ENCODE measurements around the gene ZNF132.
"Not testable (repeated sequence)": the region's sequence is repeated elsewhere in the genome, so short reads cannot be mapped to it uniquely, and the experiment has no call there.

ZNF132 gene

GRCh38 chr19:58406818-58407657, 32.9 kb downstream of the ZNF132 start:
- no peak for DNase-seq (ENCODE audit: low read depth)

DNA sequence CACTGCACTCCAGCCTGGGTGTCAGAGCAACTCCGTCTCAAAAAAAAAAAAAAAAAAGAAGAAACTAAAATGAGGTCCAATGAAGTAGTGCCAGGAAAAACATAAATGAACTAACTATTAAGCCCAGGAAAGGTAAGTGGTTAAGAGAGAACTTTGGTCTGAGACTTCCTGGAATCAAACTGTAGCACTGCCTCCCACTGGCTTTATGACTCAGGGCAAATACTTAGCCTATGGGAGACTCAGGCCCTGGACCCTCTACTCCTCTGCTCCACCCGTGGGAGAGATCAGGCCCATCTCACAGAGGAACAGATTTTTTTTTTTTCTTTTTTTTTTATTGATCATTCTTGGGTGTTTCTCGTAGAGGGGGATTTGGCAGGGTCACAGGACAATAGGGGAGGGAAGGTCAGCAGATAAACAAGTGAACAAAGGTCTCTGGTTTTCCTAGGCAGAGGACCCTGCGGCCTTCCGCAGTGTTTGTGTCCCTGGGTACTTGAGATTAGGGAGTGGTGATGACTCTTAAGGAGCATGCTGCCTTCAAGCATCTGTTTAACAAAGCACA, 36.0 kb downstream of the ZNF132 start:
- not testable (repeated sequence) for DNase-seq (ENCODE audit: low read depth)

GRCh38 chr19:58401840-58402421, 38.0 kb downstream of the ZNF132 start:
- DNase-seq (ENCODE audit: low read depth) = no peak

GRCh38 chr19:58400916-58401839, 38.8 kb downstream of the ZNF132 start:
- peak; percentile 96 for DNase-seq (ENCODE audit: low read depth)

GRCh38 chr19:58400316-58400915, 39.5 kb downstream of the ZNF132 start:
- DNase-seq (ENCODE audit: low read depth) = no peak

DNA sequence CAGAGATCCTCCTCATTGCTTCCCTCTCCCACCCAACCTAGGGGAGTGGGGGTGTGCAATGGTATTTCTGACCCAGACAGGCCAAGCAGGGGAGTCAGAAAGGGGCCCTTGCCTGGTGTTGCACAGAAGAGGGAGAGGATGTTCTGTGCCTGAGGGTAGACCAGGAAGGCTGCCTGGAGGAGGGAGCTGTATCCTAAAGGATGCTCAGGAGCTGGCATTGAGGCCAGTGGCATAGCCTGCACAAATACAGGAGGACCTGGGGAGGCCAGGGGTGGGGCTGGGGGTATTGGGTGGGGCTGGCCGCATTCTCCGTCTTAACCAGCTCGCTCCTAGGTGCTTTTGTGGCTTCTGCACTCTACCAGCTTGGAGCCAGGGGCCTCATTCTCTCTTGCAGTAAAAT, 40.0 kb downstream of the ZNF132 start:
- DNase-seq (ENCODE audit: low read depth) = no peak

- DNase-seq (ENCODE audit: low read depth) = no peak
Measured at GRCh38 chr19:58398545-58398944, 41.4 kb downstream of the ZNF132 start.

DNA sequence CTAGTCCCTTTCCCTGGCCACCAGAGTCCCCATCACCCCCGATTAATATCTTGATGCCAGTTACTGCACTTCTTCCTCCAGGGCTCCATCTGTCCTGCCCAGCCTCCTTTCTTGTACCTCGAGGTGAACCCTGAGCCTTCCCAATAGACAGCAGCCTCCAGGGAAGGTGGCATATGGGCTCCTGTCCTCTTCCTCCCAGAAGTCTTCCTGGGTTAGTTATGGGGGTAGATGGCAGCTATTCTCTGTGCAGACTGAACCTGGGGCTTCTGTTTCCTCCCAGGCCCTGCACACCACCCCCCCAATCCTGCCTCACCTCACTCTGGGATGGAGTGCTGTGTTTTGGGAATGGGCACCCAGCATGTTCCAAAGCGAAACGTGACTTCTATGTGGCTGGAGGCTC, 41.9 kb downstream of the ZNF132 start:
- DNase-seq (ENCODE audit: low read depth) = no peak

DNA sequence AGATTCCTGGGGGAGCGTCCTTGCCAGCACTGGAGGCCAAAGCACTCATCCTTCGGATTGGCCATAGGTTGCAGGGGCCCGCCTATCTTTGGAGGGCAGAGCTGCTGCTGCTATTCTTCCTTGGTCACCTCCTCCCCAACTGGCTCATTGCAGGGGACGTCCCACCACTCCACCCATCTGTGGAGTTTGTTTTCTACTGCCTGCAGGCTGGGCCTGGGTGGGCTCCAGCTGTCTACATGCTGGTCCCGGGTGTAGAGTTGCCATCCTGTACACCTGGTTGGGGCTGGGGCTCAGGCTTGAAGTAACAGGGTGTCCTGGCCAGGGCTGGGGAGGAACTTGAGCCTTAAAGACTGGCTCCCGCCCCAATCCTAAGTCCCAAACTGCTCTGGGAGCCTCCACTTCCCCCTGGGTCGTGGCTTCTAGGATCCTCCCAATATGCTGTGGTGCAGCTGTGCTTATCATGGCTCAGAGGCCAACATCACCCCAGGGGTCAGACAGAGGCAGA, 42.4 kb downstream of the ZNF132 start:
- DNase-seq (ENCODE audit: low read depth) = no peak

- DNase-seq (ENCODE audit: low read depth) = no peak
Measured at GRCh38 chr19:58396691-58397532, 43.0 kb downstream of the ZNF132 start.

GRCh38 chr19:58395979-58396627, 43.9 kb downstream of the ZNF132 start:
- DNase-seq (ENCODE audit: low read depth) = no peak

- DNase-seq (ENCODE audit: low read depth) = no peak
Measured at GRCh38 chr19:58395220-58395978, 44.6 kb downstream of the ZNF132 start, which contains the start of gene RNF225. Gene RNF225 (plus strand): TSS chr19:58395656. CDS start chr19:58396090, 434 bp downstream.

GRCh38 chr19:58394821-58395219, 45.1 kb downstream of the ZNF132 start:
- DNase-seq (ENCODE audit: low read depth) = no peak

- DNase-seq (ENCODE audit: low read depth) = no peak
Measured at GRCh38 chr19:58393725-58394033, 46.3 kb downstream of the ZNF132 start.

- no peak for DNase-seq (ENCODE audit: low read depth)
Measured at GRCh38 chr19:58392945-58393724, 46.8 kb downstream of the ZNF132 start.

DNA sequence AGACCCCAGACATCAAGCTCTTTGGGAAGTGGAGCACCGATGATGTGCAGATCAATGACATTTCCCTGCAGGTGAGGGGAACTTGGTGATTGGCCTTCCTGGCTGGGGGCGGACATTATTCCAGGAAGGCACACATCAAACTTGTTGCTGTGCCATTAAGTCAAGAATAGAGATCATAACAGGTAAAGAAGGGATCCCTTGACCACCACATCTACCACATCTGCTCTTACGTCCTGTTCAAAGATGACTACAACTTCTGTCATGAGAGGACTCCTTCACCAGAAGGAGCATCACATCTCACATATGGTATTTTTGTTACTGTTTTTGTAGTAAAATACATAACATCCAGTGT, 51.8 kb downstream of the ZNF132 start:
- no peak for DNase-seq (ENCODE audit: low read depth)

- DNase-seq (ENCODE audit: low read depth) = no peak
Measured at GRCh38 chr19:58387338-58388174, 52.4 kb downstream of the ZNF132 start.
